GM10266 (cell line): ENCODE results near the gene GORASP1.

Source experiments
- DNase-seq: peaks from one replicate; pipeline ENCODE4 v3.0.0; 2012; ENCODE audit errors: extremely low spot score
- TF ChIP-seq, protein P1 (sequence below): IDR thresholded peaks from 2 replicates; pipeline ENCODE4 v1.5.1; 2012; ENCODE audit warnings: mild to moderate bottlenecking, low read depth; ENCODE audit not compliant: control insufficient read depth, insufficient read depth; ENCODE audit errors: missing control alignments

The GORASP1 gene

DNA sequence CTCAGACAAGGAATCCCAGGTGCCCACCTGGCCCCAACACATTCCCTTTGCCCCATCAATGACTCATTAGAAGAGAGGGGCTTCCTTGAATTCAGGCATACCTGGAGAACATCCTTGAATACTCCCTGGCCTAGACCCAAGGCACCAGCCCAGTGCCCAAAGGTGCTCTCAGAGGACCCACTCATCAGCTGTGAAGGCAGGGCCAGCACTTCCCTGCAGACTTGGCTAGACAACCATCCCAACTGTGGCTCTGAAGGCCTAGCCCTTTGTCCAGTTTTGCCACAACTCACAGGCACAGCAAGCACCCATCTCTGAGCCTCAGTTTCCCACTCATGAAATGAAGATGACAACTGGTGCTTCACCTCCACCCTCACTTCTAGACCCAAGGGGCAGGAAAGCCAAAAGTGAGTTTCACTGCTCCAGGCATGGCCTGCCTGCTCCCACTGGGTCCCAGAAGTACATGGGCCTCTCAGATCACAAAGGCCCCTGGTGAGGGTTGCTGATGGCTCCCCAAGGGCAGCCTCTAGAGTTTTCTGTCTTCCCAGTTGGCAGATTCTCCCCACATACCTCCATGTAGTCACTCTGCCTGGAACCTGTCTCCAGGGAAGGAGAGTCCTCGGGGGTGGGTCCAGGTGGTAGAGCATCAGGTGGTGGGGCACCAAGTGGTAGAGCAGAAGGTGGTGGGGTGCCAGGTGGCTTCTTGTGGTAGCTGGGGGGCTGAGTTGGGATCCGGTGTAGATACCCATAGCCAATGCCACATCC lies 7.5 kb downstream of the GORASP1 start:
- TF ChIP-seq, protein P1, sequence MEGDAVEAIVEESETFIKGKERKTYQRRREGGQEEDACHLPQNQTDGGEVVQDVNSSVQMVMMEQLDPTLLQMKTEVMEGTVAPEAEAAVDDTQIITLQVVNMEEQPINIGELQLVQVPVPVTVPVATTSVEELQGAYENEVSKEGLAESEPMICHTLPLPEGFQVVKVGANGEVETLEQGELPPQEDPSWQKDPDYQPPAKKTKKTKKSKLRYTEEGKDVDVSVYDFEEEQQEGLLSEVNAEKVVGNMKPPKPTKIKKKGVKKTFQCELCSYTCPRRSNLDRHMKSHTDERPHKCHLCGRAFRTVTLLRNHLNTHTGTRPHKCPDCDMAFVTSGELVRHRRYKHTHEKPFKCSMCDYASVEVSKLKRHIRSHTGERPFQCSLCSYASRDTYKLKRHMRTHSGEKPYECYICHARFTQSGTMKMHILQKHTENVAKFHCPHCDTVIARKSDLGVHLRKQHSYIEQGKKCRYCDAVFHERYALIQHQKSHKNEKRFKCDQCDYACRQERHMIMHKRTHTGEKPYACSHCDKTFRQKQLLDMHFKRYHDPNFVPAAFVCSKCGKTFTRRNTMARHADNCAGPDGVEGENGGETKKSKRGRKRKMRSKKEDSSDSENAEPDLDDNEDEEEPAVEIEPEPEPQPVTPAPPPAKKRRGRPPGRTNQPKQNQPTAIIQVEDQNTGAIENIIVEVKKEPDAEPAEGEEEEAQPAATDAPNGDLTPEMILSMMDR: no peak
- DNase-seq: no peak

DNA sequence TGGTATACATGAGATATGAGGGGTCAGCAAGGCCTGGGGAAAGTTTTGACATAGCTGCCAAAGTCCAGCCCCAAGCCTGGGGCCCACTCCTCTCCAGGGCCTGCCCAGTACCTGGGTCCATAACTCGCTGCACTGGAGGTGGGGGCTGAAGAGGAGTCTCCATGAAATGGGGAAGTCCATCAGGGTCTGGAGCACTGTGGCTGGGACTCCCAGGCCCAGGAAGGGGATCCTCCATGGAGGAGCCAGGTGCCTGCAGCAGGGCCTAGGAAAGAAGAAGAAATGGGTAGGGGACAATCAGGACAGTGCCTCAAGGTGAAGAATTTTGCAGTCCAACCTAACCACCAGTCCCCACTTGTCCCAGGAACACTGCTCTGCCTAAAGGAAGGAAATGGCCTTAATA lies 8.2 kb downstream of the GORASP1 start:
- TF ChIP-seq, protein P1: no peak
- DNase-seq: no peak

DNA sequence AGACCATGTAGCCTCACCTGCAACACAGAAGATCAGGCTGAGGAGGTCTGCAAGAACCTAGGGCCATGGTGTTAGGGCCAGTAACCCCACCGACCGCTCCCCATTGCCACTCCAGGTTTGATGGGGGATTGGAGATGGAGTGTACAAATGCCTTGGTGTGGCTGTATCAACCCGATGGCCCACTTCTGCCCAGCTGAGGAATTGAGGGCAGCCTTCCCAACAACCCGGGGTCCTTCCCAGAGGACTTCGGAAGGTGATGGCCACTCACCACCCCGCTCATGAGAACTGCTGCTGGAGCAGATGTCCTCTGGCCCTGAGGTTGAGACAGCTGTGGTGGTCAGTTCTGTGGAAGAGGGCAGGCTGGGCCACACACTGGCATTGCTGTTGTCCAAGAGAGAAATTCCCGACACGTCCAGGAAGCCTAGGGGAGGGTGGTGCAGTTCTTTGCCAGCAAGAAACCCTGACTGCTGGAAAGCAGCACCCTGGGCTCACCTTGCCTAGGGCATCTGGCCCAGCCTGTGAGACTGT lies 8.9 kb downstream of the GORASP1 start:
- TF ChIP-seq, protein P1: no peak
- DNase-seq: no peak

DNA sequence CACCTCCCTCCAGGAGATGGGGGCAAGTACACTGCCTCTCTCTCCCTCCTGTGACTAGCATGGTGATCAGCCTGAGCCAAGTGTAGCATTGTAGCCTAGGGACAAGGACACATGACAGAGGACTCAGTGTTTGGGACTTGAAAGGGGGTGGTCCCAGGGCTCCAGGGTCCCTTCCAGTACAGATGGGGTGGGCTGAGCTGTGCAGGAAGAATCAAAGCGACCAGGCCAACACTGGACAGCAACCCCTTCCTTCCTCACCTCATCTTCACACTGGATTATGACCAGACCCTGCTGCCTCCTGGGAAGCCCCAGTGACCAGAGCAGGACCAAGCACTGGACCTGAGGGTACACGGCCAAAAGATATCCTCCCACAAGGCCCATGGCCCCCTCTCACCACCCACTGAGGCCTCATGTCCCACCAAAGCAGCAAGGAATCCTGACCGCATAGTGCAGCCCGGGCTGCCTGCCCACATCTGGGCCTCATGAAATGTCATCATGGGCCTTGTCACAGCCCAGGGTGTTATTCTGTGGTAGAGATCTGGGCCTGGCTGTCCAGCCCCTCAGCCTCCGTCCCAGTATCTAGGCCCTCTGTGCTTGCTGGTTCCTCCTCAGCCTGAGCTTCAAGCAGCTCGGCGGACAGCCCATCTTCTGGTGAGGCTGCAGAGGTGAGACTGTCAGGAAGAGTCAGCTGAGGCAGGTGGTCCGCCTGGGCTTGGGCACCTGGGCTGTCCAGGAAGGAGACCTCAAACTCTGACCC lies 9.5 kb downstream of the GORASP1 start:
- TF ChIP-seq, protein P1: no peak
- no peak for DNase-seq

DNA sequence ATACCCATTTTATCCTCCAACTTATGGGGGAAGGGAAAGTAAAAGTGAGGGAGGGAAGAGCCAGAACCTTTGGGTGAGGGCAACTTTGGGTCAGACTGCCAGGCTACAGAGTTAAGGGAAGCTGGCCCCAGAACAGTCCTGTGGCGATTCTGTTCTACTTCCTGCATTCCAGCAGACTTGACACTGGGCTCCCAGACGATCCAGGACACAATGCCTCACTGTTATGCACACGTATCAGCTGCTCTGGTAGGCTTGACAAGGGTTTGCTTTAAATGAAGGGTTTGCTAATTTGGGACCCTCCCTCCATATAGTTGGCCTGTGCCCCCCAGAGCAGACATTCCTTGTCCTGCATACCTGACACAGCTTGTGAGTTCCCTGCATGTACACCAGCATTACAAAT lies 10.7 kb downstream of the GORASP1 start:
- TF ChIP-seq, protein P1: no peak
- DNase-seq: no peak

DNA sequence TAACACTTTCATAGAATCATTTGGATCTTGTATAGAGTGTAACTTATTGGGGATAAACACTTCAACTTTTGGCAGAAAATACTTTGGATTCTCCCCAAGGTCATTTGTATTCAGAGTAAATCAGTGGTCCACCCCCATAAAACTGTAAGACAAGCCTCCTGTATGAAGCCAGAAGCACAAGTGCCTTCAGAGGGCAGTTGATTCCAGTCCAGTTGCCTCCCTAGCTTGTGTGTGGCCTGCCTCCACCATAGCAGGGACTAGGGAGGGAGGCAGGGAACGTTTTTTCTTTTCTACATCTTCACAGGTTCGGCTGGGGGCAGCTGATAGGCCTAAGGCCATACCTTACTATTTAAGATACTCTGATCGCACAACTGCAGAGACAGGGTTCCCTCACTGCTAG lies 11.6 kb downstream of the GORASP1 start:
- TF ChIP-seq, protein P1: no peak
- DNase-seq: no peak
